Cardiac muscle cell (in vitro differentiated cells and primary cell): Measurements from ENCODE around the gene STX18. TPM values are rescaled to one million over a fixed set of nuclear protein-coding genes. Genes with fewer than 3 reads are reported as not detected.

Source experiments
- DNase-seq, 2 donors: peaks; one replicate each; pipeline versions ENCODE4 v3.0.0 to v3.0.0-alpha.2; 2010 to 2017; ENCODE audit warnings: low read depth in 1 of 2, low spot score in 1 of 2
- H3K27ac ChIP-seq: fragments of 200-600 bp; sonication (generic); 2 replicates; pipeline ENCODE4 v1.5.1; 2016
- H3K27me3 ChIP-seq: fragments of 200-600 bp; sonication (generic); 2 replicates; pipeline ENCODE4 v1.6.0; 2016; ENCODE audit warnings: control low read depth
- H3K36me3 ChIP-seq: fragments of 200-600 bp; sonication (generic); 2 replicates; pipeline ENCODE4 v1.5.1; 2016; ENCODE audit warnings: control low read depth
- H3K4me1 ChIP-seq: fragments of 200-600 bp; sonication (generic); 2 replicates; pipeline ENCODE4 v1.8.1; 2017; ENCODE audit warnings: low read depth, mild to moderate bottlenecking, mixed run types
- H3K4me3 ChIP-seq: fragments of 200-600 bp; sonication (generic); 2 replicates; pipeline ENCODE4 v1.5.1; 2016; ENCODE audit warnings: mild to moderate bottlenecking
- H3K9me3 ChIP-seq: fragments of 200-600 bp; sonication (generic); 2 replicates; pipeline ENCODE4 v1.5.1; 2017; ENCODE audit warnings: low read depth, mild to moderate bottlenecking, control low read depth
- polyA plus RNA-seq: library from polyadenylated mRNA; unstranded; fragments of >200 nt; fragmentation: Nextera tagmentation; extraction: Ambion mirVana; gene quantifications from 2 replicates; pipeline ENCODE4 v1.2.1, GENCODE V29; 2016
- total RNA-seq: library from RNA; depleted of rRNA; stranded (reverse); fragments of >200 nt; gene quantifications from 2 replicates; pipeline ENCODE4 v1.2.3, GENCODE V29; 2016
- TF ChIP-seq, protein P1 (sequence below): IDR thresholded peaks from 2 replicates; pipeline ENCODE4 v1.5.1; 2012; ENCODE audit warnings: low read depth, mild to moderate bottlenecking, low read length

Gene STX18
- total and polyA plus RNA-seq, 2 experiments from 2014 or later, result 29.8 to 63.3 TPM

DNA sequence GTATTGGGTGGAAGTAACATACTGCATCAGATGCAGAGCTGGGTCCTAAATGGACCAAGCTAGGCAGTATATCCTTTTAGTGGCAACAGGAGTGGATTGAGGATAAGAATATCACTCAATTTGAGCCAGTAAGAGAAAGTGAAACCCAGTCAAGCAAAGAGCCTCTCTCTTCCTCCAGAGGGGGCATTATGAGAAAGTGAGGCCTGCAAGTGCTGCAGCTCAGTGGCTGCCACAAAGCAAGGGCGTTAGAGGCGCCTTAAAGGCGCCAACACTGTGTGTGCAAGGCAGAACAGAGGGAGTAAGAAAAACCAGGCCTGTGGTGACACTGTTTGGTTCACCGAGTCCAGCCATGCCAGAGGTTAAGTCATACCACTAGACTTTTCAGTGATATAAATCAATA, 17.5 kb downstream of the STX18 start:
- TF ChIP-seq, protein P1, sequence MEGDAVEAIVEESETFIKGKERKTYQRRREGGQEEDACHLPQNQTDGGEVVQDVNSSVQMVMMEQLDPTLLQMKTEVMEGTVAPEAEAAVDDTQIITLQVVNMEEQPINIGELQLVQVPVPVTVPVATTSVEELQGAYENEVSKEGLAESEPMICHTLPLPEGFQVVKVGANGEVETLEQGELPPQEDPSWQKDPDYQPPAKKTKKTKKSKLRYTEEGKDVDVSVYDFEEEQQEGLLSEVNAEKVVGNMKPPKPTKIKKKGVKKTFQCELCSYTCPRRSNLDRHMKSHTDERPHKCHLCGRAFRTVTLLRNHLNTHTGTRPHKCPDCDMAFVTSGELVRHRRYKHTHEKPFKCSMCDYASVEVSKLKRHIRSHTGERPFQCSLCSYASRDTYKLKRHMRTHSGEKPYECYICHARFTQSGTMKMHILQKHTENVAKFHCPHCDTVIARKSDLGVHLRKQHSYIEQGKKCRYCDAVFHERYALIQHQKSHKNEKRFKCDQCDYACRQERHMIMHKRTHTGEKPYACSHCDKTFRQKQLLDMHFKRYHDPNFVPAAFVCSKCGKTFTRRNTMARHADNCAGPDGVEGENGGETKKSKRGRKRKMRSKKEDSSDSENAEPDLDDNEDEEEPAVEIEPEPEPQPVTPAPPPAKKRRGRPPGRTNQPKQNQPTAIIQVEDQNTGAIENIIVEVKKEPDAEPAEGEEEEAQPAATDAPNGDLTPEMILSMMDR, result no peak
- Histone ChIP-seq H3K27ac (no peak overlapping the region), H3K4me1 (no peaks in the 10 kb centered on the region), H3K27me3 (no peaks in the 10 kb centered on the region), H3K4me3 (no peak overlapping the region), H3K36me3 (no peaks in the 10 kb centered on the region), H3K9me3 (no peaks in the 10 kb centered on the region)
- peak in 1 of 2 donors; percentile 21 for DNase-seq

DNA sequence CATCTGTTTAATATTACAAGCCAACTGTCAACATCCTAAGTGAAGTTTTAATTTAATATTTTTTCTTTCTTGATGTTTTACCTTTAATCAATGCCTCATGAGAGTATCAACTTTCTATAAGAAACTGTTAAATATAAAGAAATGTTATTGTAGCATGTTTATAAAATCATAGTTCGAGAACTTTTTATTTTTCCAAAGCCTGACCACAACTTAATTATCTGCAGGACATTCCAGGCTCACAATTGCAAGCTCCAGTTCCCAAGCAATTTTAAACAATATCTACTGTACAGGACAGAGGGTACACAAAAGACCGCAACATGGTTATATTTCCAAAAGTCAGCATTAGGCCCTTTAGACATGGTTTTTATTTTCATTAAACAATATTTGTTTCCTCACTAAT, 20.1 kb downstream of the STX18 start:
- TF ChIP-seq, protein P1, result no peak
- Histone ChIP-seq H3K9me3 (no peaks in the 10 kb centered on the region), H3K36me3 (no peaks in the 10 kb centered on the region), H3K27me3 (no peaks in the 10 kb centered on the region), H3K27ac (no peak overlapping the region), H3K4me3 (no peak overlapping the region), H3K4me1 (no peaks in the 10 kb centered on the region)
- DNase-seq, result no peak

DNA sequence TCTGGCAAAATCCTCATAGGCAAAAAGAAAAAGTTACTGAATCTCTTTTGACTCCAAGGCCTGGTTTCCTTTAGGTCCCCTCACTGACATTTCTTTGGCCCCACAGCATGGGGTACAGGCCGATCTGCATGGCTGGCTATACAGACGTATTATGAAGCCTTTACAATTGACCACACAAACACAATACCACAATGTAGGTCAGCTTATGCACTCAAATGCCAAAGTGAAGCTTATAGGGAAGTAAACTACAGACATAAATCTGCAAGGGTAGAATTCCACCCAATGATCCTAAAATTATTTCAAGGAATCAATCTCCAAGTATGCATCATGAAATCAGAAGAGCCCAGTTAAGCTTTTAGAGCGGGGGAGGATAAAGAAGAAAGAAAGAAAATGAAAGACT, 20.7 kb downstream of the STX18 start:
- Histone ChIP-seq H3K27ac (no peak overlapping the region), H3K4me1 (no peaks in the 10 kb centered on the region), H3K27me3 (no peaks in the 10 kb centered on the region), H3K4me3 (no peak overlapping the region), H3K9me3 (no peaks in the 10 kb centered on the region), H3K36me3 (no peaks in the 10 kb centered on the region)
- DNase-seq, result no peak
- TF ChIP-seq, protein P1, result no peak

DNA sequence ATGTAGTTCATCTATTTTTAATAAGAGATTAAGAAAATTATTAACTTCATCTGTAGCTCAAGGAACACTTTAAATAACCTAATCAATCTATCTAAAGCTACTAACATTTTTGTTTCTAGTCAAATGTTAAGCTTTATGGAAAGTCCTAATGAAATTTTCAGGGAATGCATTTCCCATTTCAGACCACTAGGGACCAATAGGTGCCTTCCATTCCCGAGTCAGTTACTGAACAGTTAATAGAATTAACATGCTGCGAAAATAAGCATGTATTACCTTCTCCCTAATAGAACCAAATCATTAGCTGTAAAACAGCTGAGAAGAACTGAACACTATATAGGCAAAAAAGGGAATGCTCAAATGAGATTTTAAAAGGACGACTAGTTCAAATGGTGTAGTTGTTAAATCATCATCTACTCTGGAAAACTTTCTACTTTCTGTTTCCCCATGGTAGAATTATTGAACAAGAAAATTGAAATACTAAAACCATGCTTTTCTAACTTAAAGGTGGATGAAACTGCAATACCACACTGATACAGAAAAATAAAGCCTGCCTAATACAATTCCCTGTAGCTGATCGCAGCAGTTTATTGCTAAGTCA, 22.5 kb downstream of the STX18 start:
- no peaks in the 10 kb centered on the region for H3K4me1 ChIP-seq
- no peaks in the 10 kb centered on the region for H3K36me3 ChIP-seq
- no peaks in the 10 kb centered on the region for H3K27me3 ChIP-seq
- no peak overlapping the region for H3K27ac ChIP-seq
- H3K9me3 ChIP-seq, result no peaks in the 10 kb centered on the region
- no peak overlapping the region for H3K4me3 ChIP-seq
- TF ChIP-seq, protein P1, result peak; percentile 69
- DNase-seq, result peak; percentile 23 to 38

DNA sequence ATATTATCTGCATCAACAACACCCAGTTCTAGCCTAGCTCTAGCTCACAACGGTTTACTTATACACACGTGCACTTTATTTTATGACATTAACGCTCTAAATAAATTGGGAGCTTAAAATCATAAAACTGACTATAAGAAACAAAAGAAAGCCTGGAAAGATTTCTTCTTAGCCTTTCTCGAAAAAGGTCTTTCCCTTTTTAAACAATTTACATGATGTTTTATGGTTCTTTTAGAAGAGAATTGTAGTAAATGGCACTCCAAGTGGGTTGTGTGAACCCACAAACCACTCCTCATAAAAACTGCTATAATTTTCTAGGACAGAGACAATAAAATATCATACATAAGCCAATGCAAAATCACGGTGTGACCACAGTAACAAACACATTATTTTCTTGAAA, 23.1 kb downstream of the STX18 start:
- TF ChIP-seq, protein P1, result no peak
- Histone ChIP-seq H3K4me1 (no peaks in the 10 kb centered on the region), H3K9me3 (no peaks in the 10 kb centered on the region), H3K27me3 (no peaks in the 10 kb centered on the region), H3K4me3 (no peak overlapping the region), H3K27ac (no peak overlapping the region), H3K36me3 (no peaks in the 10 kb centered on the region)
- no peak for DNase-seq

DNA sequence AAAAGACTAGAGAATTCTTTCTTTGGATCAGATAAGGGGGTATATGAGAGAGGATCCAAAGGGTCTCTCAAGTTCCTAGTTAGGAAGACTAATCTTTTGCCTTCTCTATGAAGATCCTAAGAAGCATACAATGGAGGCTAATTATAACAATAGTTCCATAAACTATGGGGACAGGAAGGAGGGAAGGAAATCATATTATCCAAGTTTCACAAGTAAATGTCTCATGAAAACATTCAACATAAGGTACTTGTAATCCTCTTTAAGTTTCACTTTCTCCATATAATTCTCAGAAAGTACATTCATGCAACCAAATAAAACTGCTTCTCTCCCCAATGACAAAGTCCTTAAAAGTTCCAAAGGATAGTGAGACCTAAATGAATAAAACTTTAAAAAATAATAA, 27.1 kb downstream of the STX18 start:
- Histone ChIP-seq H3K27me3 (no peaks in the 10 kb centered on the region), H3K36me3 (no peaks in the 10 kb centered on the region), H3K4me3 (no peak overlapping the region), H3K27ac (no peak overlapping the region), H3K9me3 (no peaks in the 10 kb centered on the region), H3K4me1 (no peaks in the 10 kb centered on the region)
- TF ChIP-seq, protein P1, result no peak
- DNase-seq, result no peak
